ENCODE data around the gene CLEC19A. TPM values are rescaled to one million over a fixed set of nuclear protein-coding genes. Genes with fewer than 3 reads are reported as not detected.
"Not testable (repeated sequence)": the region's sequence is repeated elsewhere in the genome, so short reads cannot be mapped to it uniquely, and the experiment has no call there.

CLEC19A gene
- total RNA-seq, 4 donors from 2014 or later = not detected

DNA sequence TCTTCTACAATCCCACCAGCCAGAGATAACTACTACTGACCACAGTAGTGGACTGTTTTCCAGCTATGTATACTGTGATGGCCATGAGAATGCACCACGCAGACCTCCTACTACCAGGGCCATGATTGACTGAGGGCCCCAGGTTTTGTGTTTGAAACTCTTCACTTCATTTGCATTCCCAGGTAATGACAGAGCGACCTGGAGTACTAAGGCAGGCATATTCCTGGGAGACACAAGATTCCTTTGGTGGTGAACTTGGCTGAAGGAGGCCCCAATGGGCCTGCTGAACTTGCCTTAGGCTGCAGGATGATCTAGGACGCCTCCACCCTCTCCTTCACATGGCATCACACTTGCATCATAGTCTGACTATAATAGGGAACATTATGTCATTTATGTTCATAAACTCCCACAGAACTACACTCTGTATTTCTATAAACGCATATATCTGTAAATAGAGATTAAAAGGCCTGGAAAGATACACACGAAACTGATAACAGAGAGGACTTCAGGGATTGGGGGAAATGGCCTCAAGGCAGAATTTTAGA is 30.4 kb downstream of the CLEC19A start:
- ATAC-seq (ENCODE audit: low FRiP score) (no peak), DNase-seq (ENCODE audit: low spot score) (no peak)
- TF ChIP-seq, protein P1, sequence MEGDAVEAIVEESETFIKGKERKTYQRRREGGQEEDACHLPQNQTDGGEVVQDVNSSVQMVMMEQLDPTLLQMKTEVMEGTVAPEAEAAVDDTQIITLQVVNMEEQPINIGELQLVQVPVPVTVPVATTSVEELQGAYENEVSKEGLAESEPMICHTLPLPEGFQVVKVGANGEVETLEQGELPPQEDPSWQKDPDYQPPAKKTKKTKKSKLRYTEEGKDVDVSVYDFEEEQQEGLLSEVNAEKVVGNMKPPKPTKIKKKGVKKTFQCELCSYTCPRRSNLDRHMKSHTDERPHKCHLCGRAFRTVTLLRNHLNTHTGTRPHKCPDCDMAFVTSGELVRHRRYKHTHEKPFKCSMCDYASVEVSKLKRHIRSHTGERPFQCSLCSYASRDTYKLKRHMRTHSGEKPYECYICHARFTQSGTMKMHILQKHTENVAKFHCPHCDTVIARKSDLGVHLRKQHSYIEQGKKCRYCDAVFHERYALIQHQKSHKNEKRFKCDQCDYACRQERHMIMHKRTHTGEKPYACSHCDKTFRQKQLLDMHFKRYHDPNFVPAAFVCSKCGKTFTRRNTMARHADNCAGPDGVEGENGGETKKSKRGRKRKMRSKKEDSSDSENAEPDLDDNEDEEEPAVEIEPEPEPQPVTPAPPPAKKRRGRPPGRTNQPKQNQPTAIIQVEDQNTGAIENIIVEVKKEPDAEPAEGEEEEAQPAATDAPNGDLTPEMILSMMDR (IDR thresholded peaks at IDR 0.05) = no peak

DNA sequence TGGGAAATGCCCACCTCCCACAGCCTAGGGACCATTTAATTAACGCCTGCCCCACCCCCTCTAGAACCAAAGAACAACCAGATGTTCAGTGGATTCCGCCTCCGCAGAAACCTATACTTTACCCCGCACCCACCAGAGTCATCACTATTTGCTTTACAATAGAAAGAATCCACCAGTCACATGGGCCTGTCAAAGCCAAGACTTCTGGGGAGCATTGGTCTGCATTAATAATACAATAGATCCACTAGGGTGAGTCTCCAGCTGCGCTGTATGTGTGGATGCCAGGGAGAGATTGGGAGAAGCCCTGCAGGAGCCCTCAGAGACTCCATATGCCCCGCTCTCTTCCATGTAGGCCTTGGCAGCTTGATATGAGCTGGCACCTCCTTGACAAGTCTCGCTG is 31.3 kb downstream of the CLEC19A start:
- TF ChIP-seq, protein P1 (IDR thresholded peaks at IDR 0.05) = no peak
- no peak for ATAC-seq (ENCODE audit: low FRiP score)
- no peak for DNase-seq (ENCODE audit: low spot score)

DNA sequence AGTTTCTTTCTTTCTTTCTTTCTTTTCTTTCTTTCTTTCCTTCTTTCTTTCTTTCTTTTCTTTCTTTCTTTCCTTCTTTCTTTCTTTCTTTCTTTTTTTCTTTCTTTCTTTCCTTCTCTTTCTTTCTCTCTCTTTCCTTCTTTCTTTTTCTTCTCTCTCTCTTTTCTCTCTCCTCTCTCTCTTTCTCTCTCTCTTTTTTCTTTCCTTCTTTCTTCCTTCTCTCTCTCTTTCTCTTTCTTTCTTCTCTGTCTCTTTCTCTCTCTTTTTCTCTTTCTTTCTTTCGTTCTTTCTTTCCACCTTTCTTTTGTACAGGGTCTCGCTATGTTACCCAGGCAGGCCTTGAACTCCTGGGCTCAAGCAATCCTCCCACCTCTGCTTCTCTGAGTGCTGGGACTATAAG is 35.7 kb downstream of the CLEC19A start:
- ATAC-seq (ENCODE audit: low FRiP score); DNase-seq (ENCODE audit: low spot score): not testable (repeated sequence)

DNA sequence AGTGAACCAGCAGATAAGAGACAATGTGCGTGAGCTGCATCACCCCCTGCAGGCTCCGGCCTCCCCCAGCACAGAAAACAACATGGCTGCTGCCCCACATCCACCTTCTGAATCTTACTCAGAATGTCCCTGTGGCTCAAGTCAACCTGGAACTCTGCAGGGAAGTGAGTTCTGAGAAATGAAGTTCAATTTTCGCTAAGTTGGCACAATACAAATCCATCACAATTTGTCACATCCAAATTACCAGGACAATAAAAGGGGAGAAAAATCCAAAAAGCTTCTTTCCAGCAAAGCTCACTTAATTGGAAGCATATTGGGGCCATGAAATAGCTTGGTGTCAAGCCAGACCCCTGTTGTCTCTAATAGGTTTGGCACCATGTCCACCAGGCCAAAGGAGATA is 38.1 kb downstream of the CLEC19A start:
- TF ChIP-seq, protein P1 (IDR thresholded peaks at IDR 0.05) = no peak
- ATAC-seq (ENCODE audit: low FRiP score) (no peak), DNase-seq (ENCODE audit: low spot score) (no peak)

DNA sequence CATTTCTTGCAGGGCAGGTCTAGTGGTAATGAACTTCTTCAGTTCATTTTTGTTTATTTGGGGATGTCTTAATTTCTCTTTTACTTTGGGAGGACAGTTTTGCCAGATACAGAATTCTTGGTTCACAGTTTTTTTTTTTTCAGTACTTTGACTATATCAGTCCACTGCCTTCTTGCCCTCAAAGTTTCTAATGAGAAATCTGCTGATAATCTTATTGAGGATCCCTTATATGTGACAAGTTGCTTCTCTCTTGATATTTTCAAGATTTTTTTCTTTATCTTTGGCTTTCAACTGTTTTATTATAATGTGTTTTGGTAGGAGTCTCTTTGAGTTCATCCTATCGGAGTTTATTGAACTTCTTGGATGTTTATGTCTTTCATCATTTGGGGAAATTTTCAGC is 42.8 kb downstream of the CLEC19A start:
- TF ChIP-seq, protein P1 (IDR thresholded peaks at IDR 0.05) = no peak
- no peak for DNase-seq (ENCODE audit: low spot score)
- no peak for ATAC-seq (ENCODE audit: low FRiP score)

GRCh38 chr16:19329932-19330331 is 44.4 kb downstream of the CLEC19A start:
- TF ChIP-seq, protein P1 (IDR thresholded peaks at IDR 0.05) = no peak
- DNase-seq (ENCODE audit: low spot score) (no peak), ATAC-seq (ENCODE audit: low FRiP score) (no peak)

DNA sequence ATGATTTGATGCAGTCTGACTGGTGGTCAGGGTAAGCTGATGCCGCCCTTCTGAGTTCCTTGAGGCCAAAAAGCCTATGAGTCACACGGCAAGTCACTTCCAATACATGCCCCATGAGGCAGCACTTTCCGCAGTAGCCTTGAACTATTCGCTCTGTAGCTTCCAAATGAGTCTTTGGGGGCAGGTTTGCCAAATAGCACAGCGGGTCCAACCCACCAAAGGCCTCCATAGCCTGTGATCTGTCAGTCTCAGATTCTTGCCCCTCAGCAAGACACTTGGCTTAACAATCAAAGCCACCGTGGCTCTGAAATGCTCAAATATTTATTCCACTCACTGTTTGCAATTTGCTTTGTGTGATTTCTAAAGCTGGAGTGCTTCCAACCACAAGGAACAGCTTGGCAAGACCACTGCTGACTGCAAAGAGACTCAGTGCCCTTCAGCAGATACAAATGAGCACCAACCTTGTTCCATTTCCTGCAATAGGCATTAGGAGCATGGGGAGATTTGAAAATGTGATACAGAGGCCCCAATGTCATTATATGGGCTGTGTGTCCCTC is 45.4 kb downstream of the CLEC19A start:
- DNase-seq (ENCODE audit: low spot score) = no peak
- ATAC-seq (ENCODE audit: low FRiP score) = no peak
- TF ChIP-seq, protein P1 (IDR thresholded peaks at IDR 0.05) = no peak
